ENCODE results near the gene TEPSIN. TPM values are rescaled to one million over a fixed set of nuclear protein-coding genes. Genes with fewer than 3 reads are reported as not detected.

The TEPSIN gene
- polyA plus RNA-seq, 1 donor (not counting 4 experiments of a cell fraction or from before 2014, with no cell fraction given): 7.1 TPM

DNA sequence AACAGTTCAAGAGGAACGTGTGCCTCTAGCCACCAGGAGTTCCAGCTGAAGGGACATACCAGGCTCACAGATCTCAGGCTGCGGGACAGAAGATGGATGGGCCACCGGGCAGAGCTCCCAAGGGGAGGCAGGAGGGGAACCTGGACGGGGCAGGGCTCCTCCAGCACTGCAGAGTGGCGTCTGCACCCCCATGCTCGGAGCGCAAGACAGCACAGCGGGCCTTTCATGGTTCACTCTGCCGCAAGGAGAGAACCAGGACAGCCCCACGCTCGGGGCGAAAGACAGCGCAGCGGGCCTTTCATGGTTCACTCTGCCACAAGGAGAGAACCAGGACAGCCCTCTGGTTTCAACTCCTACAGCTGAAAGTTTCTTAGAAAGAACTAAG is 35.6 kb upstream of the TEPSIN start:
- no peak overlapping the region for H3K4me3 ChIP-seq (ENCODE audit: control insufficient read depth in 2 of 3, extremely low read depth in 1 of 3, insufficient read depth in 2 of 3, low read depth in 1 of 3, low read length in 3 of 3)
- H4K20me1 ChIP-seq (ENCODE audit: control insufficient read depth, extremely low read depth, insufficient read depth, low read length): peaks cover 4% of the 10 kb centered on the region
- DNase-seq (ENCODE audit: low read depth, low spot score): no peak
- no peak overlapping the region for H3K4me2 ChIP-seq (ENCODE audit: control insufficient read depth, extremely low read depth, insufficient read depth, low read depth, low read length)
- no peaks in the 10 kb centered on the region for H3K27me3 ChIP-seq (ENCODE audit: control insufficient read depth, extremely low read depth, insufficient read depth, low read length)
- peaks cover 11% of the 10 kb centered on the region for H3K4me1 ChIP-seq (ENCODE audit: control insufficient read depth, extremely low read depth, insufficient read depth, low read length)
- FAIRE-seq: no peak
- no peaks in the 10 kb centered on the region for H3K9me3 ChIP-seq (ENCODE audit: control insufficient read depth, low read depth, low read length)
- H3K79me2 ChIP-seq (ENCODE audit: control insufficient read depth, insufficient read depth, low read length): no peaks in the 10 kb centered on the region
- no peak overlapping the region for H3K27ac ChIP-seq (ENCODE audit: control insufficient read depth, insufficient read depth, low read length)
- H3K36me3 ChIP-seq (ENCODE audit: control insufficient read depth in 2 of 2, extremely low read depth in 1 of 2, insufficient read depth in 2 of 2, low read length in 2 of 2): peaks cover 22 to 34% of the 10 kb centered on the region in 2 experiments
- H3K9ac ChIP-seq (ENCODE audit: control insufficient read depth, extremely low read depth, insufficient read depth, low read length): no peak overlapping the region
- dilution Hi-C loops (cut with MboI; ENCODE audit: extremely low pct_ligation_motif_present, low sequenced_read_pairs): no loop called here
- TF ChIP-seq, protein P1, sequence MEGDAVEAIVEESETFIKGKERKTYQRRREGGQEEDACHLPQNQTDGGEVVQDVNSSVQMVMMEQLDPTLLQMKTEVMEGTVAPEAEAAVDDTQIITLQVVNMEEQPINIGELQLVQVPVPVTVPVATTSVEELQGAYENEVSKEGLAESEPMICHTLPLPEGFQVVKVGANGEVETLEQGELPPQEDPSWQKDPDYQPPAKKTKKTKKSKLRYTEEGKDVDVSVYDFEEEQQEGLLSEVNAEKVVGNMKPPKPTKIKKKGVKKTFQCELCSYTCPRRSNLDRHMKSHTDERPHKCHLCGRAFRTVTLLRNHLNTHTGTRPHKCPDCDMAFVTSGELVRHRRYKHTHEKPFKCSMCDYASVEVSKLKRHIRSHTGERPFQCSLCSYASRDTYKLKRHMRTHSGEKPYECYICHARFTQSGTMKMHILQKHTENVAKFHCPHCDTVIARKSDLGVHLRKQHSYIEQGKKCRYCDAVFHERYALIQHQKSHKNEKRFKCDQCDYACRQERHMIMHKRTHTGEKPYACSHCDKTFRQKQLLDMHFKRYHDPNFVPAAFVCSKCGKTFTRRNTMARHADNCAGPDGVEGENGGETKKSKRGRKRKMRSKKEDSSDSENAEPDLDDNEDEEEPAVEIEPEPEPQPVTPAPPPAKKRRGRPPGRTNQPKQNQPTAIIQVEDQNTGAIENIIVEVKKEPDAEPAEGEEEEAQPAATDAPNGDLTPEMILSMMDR (optimal IDR thresholded peaks at IDR 0.05 in 1 of 3, IDR thresholded peaks at IDR 0.05 in 1 of 3, conservative IDR thresholded peaks at IDR 0.05 in 1 of 3; ENCODE audit: extremely low read depth in 1 of 3, insufficient read depth in 2 of 3, low read length in 3 of 3): no peak
- TF ChIP-seq EZH2 (IDR thresholded peaks at IDR 0.05; ENCODE audit: low read length): no peak
- no peak overlapping the region for H2AFZ ChIP-seq (ENCODE audit: control insufficient read depth, low read length)
- peaks cover 2% of the 10 kb centered on the region for H3K9me1 ChIP-seq (ENCODE audit: control insufficient read depth, extremely low read depth, insufficient read depth, low read length)

DNA sequence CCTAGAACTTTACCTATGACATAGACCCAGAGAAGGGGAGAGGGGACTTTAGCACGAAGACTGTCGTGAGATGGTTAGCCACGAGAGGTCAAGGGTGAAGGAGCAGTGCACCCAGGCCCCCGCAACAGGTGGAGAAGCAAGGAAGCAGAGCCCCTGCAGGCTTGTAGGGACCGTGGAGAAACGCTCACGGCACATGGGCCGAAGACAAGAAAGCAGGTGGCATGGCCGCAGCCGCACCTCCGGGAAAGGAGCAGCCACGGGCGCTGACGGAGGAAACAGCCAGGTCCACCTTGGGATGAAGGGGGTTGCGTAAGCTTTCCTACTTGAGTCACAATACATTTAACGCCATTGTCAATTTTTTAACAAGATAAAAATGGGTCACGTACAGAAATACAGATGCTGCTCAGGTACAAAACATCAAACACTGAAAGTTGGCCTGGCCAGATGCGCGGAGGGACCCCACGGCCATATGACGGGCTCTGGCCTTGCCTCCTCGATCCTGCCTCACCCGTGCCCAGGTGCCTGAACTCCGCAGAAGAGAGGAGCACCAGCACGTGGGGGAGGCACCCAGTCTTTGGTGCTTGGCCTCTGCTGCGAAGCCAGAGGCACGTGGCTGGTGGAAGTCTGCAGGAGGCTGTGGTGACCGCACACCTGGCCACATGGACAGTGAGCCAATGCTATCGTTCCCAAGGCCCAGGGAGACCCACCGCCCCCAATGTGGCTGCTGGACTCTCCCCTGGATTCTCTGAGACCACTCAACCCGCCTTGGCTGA is 35.0 kb upstream of the TEPSIN start:
- H4K20me1 ChIP-seq (ENCODE audit: control insufficient read depth, extremely low read depth, insufficient read depth, low read length): peaks cover 4% of the 10 kb centered on the region
- no peak for DNase-seq (ENCODE audit: low read depth, low spot score)

More for the DNA sequence above, 35.0 kb upstream of the TEPSIN start:
- H3K9me3 ChIP-seq (ENCODE audit: control insufficient read depth, low read depth, low read length): no peaks in the 10 kb centered on the region
- H3K27me3 ChIP-seq (ENCODE audit: control insufficient read depth, extremely low read depth, insufficient read depth, low read length): no peaks in the 10 kb centered on the region
- no peak for FAIRE-seq
- H3K27ac ChIP-seq (ENCODE audit: control insufficient read depth, insufficient read depth, low read length): no peak overlapping the region
- TF ChIP-seq, protein P1 (optimal IDR thresholded peaks at IDR 0.05 in 1 of 3, IDR thresholded peaks at IDR 0.05 in 1 of 3, conservative IDR thresholded peaks at IDR 0.05 in 1 of 3; ENCODE audit: extremely low read depth in 1 of 3, insufficient read depth in 2 of 3, low read length in 3 of 3): no peak
- TF ChIP-seq EZH2 (IDR thresholded peaks at IDR 0.05; ENCODE audit: low read length): no peak
- peaks cover 2% of the 10 kb centered on the region for H3K9me1 ChIP-seq (ENCODE audit: control insufficient read depth, extremely low read depth, insufficient read depth, low read length)
- H3K4me2 ChIP-seq (ENCODE audit: control insufficient read depth, extremely low read depth, insufficient read depth, low read depth, low read length): no peak overlapping the region
- no peak overlapping the region for H3K9ac ChIP-seq (ENCODE audit: control insufficient read depth, extremely low read depth, insufficient read depth, low read length)
- H3K4me1 ChIP-seq (ENCODE audit: control insufficient read depth, extremely low read depth, insufficient read depth, low read length): peaks cover 11% of the 10 kb centered on the region
- H3K4me3 ChIP-seq (ENCODE audit: control insufficient read depth in 2 of 3, extremely low read depth in 1 of 3, insufficient read depth in 2 of 3, low read depth in 1 of 3, low read length in 3 of 3): no peak overlapping the region
- dilution Hi-C loops (cut with MboI; ENCODE audit: extremely low pct_ligation_motif_present, low sequenced_read_pairs): no loop called here
- H3K36me3 ChIP-seq (ENCODE audit: control insufficient read depth in 2 of 2, extremely low read depth in 1 of 2, insufficient read depth in 2 of 2, low read length in 2 of 2): peaks cover 22 to 30% of the 10 kb centered on the region in 2 experiments
- H3K79me2 ChIP-seq (ENCODE audit: control insufficient read depth, insufficient read depth, low read length): no peaks in the 10 kb centered on the region
- no peak overlapping the region for H2AFZ ChIP-seq (ENCODE audit: control insufficient read depth, low read length)
